Measurements from ENCODE around the gene VGF.
"Not testable (repeated sequence)": the region's sequence is repeated elsewhere in the genome, so short reads cannot be mapped to it uniquely, and the experiment has no call there.

The VGF gene

GRCh38 chr7:101114492-101114891, 50.9 kb downstream of the VGF start:
- no peak for DNase-seq

GRCh38 chr7:101113836-101114235, 51.5 kb downstream of the VGF start:
- no peak for DNase-seq

GRCh38 chr7:101113140-101113539, 52.2 kb downstream of the VGF start:
- not testable (repeated sequence) for DNase-seq
